ENCODE results near the gene ERCC4. TPM values are rescaled to one million over a fixed set of nuclear protein-coding genes. Genes with fewer than 3 reads are reported as not detected.

The ERCC4 gene
- total RNA-seq, 1 donor = 5.9 TPM

DNA sequence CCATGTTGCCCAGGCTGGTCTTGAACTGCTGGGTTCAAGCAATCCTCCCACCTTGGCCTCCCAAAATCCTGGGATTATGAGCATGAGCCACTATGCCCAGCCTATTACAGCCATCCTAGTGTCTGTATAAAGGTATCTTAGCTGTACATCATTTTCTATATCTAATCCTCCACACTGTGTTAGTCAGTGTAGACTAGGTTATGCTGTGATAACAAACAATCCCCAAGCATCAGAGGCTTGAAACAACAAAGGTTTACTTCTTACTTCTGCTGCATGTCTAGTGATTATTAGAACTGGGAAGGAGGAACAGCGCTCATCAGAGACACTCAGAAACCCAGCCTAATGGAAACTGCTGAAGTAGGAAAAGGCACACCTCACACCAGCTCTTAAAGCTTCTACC, 68.1 kb downstream of the ERCC4 start:
- no peak for DNase-seq (ENCODE audit: low read depth in 2 of 3, low spot score in 2 of 3)

- no peak for DNase-seq (ENCODE audit: low read depth in 2 of 3, low spot score in 2 of 3)
Observed at GRCh38 chr16:13992322-13992721, 72.4 kb downstream of the ERCC4 start.

DNA sequence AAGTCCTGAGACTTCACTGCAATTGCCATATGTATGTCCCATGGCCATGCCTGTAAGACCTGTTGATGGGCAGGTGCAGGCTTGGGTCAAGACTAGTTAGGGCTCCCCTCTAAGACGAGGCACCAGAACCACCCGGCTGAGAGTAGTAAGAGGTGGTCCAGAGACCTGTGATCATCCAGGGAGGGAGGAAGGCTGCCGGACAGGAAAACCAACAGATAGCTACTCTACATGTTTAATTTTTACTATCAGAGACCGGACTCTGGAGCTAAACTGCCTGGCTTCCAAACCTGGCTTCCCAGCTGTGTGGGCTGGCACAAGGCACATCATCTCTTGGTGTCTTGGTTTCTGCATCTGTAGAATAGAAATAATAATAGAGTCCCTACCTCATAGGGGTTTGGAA, 73.0 kb downstream of the ERCC4 start:
- no peak for DNase-seq (ENCODE audit: low read depth in 2 of 3, low spot score in 2 of 3)

DNA sequence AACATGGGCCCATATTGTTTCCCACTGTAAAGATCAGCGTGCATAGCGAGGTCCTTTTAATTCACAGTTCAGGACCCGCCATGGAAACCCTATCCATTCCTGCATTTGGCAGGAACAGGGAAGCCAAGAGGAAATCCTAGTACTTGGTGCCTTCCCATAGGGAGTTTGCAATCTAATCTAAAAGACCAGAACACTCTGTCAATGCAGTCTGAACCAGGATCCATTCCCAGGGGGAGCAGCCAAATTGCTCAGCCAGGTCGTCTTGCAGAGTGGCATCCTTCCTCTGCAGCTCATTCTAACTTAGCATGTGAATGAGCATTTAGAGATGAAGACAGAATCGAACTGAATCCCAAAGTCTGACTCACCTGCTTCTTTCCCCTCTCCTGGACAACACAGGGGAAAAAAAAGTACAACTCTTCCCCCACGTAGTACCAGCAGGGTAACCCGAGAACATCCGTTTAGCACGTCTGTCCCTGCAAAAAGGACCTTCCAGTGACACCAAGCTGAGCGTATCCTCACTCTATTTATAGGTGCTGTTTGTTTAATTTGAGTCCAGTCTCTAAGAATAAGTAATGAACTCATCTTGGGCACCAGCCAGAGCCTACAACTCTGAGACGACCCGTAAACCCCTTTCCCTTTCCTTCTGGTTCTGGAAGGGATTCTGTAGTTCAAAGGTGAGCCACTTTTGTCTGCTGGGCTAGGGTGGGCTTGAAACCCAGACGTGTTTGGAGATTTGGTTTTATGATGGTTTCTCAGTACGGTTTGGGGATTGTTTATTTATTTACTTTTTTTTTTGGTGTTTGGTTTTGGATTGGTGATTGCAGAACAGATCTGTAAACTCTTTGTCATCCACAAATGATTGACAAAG, 74.5 kb downstream of the ERCC4 start:
- no peak for DNase-seq (ENCODE audit: low read depth in 2 of 3, low spot score in 2 of 3)

DNA sequence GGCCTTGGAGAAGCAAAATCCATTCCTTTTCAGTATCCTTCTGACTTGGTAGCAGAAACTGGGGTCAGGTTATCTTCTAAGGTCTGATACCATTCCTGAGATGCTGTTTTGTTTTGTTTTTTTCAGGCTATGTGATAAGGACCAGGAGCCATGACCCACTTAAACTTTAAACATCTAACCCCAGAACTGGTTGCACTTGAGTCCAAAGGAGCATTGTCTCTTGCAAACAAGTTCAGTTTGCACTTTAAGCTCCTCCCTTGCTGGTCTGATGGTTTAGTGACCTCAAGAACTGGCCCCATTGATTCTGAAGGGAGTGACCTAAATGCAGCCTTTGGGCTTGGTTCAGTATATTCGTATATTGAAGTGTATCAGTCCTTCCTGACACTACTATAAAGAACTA, 75.2 kb downstream of the ERCC4 start:
- no peak for DNase-seq (ENCODE audit: low read depth in 2 of 3, low spot score in 2 of 3)

GRCh38 chr16:13996778-13997288, 76.9 kb downstream of the ERCC4 start:
- DNase-seq (ENCODE audit: low read depth in 2 of 3, low spot score in 2 of 3) = no peak

- no peak for DNase-seq (ENCODE audit: low read depth in 2 of 3, low spot score in 2 of 3)
Observed at GRCh38 chr16:13997526-13997925, 77.6 kb downstream of the ERCC4 start.

DNA sequence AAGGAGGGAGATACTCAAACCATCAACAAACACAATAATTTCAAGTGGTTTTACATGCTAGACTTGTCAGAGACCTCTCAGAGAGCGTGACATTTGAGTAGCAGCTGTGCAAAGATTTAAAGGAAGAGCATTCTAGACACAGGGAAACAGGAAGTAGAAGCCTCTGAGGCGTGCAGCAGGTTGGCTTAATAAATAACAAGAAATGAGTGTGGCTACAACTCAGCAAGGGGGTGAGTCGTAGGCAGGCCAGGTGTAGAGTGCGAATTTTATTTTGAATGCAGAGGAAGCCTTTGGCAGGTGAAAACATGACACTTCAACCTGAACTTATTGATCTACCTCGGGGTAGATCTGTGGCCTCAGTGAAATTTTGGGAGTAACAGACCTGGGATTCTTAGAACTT, 78.0 kb downstream of the ERCC4 start:
- DNase-seq (ENCODE audit: low read depth in 2 of 3, low spot score in 2 of 3) = peak in 1 of 3 donors; percentile 46

GRCh38 chr16:13999071-13999894, 79.3 kb downstream of the ERCC4 start:
- DNase-seq (ENCODE audit: low read depth in 2 of 3, low spot score in 2 of 3) = peak in 1 of 3 donors; percentile 31

- no peak for DNase-seq (ENCODE audit: low read depth in 2 of 3, low spot score in 2 of 3)
Observed at GRCh38 chr16:13999895-14000425, 80.0 kb downstream of the ERCC4 start.

- DNase-seq (ENCODE audit: low read depth in 2 of 3, low spot score in 2 of 3) = no peak
Observed at GRCh38 chr16:14001521-14001920, 81.6 kb downstream of the ERCC4 start.

Other genes with a start within 250 kb of the ERCC4 start
- gene MRTFB, start 151.2 kb downstream of the ERCC4 start, total RNA-seq = 11.6 TPM

All from hematopoietic multipotent progenitor cell (in vitro differentiated cells).